A549 (cell line): ENCODE measurements around the gene GGPS1.

ENCODE experiments used
- CHD4 ChIP-seq: fragments of 200-600 bp; sonication (generic); IDR thresholded peaks from 2 replicates; pipeline ENCODE4 v1.6.1; 2016; ENCODE audit warnings: antibody characterized with exemption, mild to moderate bottlenecking, borderline replicate concordance
- CTCF ChIP-seq: fragments of >200 bp; sonication (Bioruptor Twin); formaldehyde crosslinking; IDR thresholded peaks from 3 replicates; pipeline ENCODE4 v1.5.1; 2016
- JUN ChIP-seq, 2 experiments: fragments of >200 bp; sonication (Bioruptor Twin); formaldehyde crosslinking; IDR thresholded peaks; 2 replicates in 1 of 2; 3 replicates in 1 of 2; pipeline ENCODE4 v1.6.1; 2016 to 2017
- MAX ChIP-seq: IDR thresholded peaks from 2 replicates; pipeline ENCODE4 v1.6.1; 2012
- POLR2A ChIP-seq: IDR thresholded peaks from 2 replicates; pipeline ENCODE4 v1.6.1; 2012; ENCODE audit warnings: mild to moderate bottlenecking, low read length
- REST ChIP-seq: fragments of 200-600 bp; sonication (generic); IDR thresholded peaks from 2 replicates; pipeline ENCODE4 v1.6.1; 2016; ENCODE audit warnings: antibody characterized with exemption, mild to moderate bottlenecking, moderate library complexity
- SMC3 ChIP-seq: fragments of >200 bp; sonication (Bioruptor Twin); formaldehyde crosslinking; IDR thresholded peaks from 3 replicates; pipeline ENCODE4 v1.6.1; 2018; ENCODE audit warnings: inconsistent platforms
- ZNF302 ChIP-seq: fragments of 250-450 bp; sonication (Bioruptor Pico); IDR thresholded peaks from 2 replicates; pipeline ENCODE4 v1.9.0; 2021; ENCODE audit warnings: inconsistent platforms, mild to moderate bottlenecking, moderate library complexity

GRCh38 chr1:235327559-235328270 is 655 bp upstream of the GGPS1 start, which contains the start of gene ARID4B:
- no peak for TF ChIP-seq CTCF
- peak; percentile 76 for TF ChIP-seq POLR2A
- TF ChIP-seq MAX = no peak
- TF ChIP-seq REST = no peak
- no peak for TF ChIP-seq ZNF302
- no peak for TF ChIP-seq SMC3
- TF ChIP-seq JUN (IDR thresholded peaks at IDR 0.05) = no peak; a peak in 1 of 5 replicates
- no peak for TF ChIP-seq CHD4
